NCI-H146 treated with DMSO at 0.1 percent for 48 hours (cell line): ENCODE results near the gene TINAGL1.
"Not testable (repeated sequence)": the region's sequence is repeated elsewhere in the genome, so short reads cannot be mapped to it uniquely, and the experiment has no call there.

ENCODE experiments used
- DNase-seq: peaks from one replicate; lab custom pipeline; 2025; ENCODE audit not compliant: unreplicated experiment; lab: John Stamatoyannopoulos, UW

The TINAGL1 gene

DNA sequence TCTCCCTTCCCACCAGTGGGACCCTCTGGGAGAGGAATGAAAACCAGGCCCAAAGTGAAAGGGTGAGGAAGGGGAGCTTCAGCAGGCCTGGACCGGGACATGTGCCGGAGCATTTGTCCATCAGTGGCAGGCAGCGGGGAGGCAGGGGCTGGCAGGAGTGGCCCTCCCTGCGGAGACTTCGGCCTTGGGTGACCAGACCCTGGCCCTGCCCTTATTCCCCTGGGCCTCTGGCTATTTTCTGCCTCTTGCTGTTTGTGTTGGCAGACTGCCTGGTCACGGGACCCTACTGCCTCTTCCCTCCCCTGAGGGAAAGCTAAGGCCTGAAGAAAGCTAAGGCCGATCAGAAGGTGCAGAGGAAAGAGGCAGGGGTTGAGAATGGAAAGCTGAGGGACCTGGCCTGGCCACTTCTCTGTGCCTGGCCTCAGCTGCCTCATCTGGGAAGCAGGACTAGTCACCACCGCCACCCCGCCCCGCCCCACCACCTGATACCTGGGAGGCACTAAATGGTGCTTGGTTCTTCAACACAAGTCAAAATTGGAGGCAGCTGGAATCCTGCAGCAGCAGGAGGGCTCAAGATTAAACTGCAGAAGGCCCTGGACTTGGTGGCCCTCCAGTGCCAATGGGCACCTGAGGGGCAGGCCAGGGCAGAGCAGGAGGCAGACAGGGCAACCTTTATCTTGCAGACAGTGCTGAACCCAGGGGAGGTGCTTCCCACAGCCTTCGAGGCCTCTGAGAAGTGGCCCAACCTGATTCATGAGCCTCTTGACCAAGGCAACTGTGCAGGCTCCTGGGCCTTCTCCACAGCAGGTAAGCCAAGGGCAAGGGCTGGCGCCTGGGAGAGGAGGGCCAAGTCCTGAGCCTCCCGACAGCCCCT lies 7.9 kb downstream of the TINAGL1 start:
- DNase-seq = peak; percentile 40

DNA sequence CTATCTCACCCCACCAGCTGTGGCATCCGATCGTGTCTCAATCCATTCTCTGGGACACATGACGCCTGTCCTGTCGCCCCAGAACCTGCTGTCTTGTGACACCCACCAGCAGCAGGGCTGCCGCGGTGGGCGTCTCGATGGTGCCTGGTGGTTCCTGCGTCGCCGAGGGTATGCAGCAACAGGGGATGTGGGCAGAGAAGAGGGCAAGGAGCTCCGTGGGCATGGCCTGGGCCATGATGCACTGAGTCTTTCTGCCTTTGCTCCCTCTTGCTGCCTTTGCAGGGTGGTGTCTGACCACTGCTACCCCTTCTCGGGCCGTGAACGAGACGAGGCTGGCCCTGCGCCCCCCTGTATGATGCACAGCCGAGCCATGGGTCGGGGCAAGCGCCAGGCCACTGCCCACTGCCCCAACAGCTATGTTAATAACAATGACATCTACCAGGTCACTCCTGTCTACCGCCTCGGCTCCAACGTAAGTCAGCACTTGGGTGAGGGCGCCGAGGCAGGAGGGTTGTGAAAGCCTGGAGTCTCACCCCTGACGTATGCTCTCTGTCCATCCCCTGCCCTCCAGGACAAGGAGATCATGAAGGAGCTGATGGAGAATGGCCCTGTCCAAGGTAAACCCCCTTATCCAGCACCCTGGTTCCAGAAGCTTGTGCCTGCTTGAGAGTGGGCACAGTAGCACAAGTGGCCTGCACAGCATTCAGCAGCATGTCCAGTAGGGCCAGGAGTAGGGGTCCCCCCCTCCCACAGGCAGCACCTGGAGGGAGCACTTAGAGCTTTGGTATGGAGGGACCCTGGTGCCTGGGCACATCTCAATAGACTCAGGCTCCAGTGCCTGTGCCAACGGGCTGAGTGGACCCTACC lies 8.8 kb downstream of the TINAGL1 start:
- no peak for DNase-seq

DNA sequence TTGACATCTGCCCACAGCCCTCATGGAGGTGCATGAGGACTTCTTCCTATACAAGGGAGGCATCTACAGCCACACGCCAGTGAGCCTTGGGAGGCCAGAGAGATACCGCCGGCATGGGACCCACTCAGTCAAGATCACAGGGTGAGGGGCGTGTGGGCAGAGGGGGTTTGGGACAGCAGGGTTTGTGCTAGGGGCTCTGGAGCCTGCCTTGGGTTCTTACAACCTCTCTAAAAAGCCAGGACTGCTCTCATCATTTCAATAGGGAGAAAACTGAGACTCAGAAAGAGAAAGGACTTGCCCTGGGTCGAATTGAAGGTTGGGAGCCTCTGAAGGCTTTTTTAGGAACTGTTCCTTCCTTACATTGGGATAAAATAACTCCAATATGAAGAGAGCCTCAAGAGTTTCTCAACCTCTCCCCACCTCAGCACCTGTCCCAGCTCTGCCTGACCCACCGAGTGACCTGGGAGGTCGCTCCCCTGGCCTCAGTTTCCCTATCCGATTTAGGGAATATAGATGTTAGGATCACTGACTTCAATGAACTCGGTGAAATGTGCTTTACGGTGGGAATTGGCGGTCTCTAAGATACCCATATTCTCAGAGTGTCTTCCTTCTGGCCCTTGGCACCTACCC lies 9.5 kb downstream of the TINAGL1 start:
- no peak for DNase-seq

DNA sequence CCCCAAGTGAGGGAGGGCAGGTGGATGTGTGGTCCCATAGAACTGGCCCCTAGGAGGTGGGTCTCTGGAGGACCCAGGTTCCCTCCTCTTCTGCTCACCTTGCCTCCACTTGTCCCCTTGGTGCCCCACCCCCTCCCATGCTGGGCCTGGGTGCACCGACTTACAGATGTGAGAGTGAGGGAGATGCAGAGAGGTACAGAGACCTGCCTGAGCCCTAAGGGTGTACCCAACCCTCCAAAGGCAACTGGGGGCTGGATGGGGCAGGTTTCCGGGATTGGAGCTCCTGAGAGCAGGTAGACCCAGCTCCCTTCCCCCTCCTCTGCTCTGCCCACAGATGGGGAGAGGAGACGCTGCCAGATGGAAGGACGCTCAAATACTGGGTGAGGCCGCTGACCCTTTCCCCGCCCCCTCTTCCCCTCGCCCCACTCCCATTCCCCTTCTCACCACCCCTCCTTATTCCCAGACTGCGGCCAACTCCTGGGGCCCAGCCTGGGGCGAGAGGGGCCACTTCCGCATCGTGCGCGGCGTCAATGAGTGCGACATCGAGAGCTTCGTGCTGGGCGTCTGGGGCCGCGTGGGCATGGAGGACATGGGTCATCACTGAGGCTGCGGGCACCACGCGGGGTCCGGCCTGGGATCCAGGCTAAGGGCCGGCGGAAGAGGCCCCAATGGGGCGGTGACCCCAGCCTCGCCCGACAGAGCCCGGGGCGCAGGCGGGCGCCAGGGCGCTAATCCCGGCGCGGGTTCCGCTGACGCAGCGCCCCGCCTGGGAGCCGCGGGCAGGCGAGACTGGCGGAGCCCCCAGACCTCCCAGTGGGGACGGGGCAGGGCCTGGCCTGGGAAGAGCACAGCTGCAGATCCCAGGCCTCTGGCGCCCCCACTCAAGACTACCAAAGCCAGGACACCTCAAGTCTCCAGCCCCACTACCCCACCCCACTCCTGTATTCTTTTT lies 10.3 kb downstream of the TINAGL1 start:
- no peak for DNase-seq

DNA sequence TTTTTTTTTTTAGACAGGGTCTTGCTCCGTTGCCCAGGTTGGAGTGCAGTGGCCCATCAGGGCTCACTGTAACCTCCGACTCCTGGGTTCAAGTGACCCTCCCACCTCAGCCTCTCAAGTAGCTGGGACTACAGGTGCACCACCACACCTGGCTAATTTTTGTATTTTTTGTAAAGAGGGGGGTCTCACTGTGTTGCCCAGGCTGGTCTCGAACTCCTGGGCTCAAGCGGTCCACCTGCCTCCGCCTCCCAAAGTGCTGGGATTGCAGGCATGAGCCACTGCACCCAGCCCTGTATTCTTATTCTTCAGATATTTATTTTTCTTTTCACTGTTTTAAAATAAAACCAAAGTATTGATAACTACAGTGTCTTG lies 11.0 kb downstream of the TINAGL1 start:
- DNase-seq = not testable (repeated sequence)

DNA sequence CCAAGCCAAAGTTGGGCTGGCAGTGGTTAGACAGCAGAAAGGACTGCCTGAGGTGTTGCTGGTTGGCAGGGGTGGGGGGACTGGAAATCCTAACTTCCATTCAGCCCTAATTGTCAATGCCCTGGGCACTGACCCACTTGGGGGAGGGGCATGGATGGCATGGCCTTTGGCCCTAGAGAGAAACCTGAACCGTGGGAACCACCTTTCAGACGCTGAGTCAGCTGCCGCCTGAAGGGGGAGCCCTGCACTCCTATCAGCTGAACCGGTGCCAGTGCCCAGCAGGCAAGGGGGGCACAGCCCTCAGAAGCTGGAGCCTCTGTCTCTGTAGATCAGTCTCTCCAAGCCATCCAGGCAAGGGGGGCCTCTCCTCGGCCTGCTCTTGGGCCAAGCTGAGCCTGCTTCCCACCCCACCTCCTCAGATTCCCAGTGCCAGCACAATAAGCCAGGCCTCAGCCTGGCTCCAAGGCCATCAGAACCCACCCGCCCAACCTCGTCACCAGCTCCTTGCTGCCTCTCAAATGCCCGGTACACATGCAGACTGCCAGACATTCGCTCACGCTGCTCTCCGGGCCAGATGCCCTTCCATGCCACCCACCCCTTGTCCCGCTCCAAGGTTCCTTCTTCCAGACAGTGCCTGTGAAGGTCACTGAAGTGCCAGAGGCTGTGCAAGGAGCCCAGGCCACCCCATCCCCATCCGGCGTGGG lies 11.6 kb downstream of the TINAGL1 start:
- DNase-seq = no peak

DNA sequence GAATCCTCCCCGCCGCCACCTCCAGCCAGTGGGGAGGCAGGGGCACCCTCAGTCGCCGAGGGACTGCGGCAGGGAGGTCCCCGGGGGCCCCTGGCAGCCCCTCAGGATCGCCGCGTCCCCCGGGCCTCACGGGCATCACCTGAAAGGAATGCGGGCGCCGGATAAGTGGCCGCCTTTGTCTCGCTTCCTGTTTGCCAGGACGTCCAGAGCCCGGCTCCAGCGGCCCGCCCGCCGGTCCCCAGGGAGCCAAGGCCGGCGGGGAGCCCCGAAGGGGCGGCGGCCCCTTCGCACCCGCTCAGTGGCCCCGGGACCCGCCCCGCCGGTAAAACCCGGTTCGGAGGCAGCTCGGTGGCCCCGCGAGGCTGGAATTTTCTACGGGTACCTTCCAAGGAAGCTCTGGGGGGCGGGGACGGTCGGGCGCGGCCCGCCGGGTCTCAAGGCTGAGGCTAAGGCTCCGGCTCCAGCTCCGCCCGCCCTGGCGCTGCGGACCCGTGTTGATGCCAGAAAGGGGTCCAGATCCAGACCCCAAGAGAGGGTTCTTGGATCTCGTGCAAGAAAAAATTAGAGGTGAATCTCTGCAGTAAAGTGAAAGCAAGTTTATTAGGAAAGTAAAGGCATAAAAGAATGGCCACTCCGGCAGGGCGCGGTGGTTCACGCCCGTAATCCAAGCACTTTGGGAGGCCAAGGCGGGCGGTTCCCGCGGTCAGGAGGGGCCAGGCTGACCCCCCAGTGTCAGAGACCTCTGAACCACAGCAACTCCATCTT lies 12.6 kb downstream of the TINAGL1 start:
- no peak for DNase-seq

DNA sequence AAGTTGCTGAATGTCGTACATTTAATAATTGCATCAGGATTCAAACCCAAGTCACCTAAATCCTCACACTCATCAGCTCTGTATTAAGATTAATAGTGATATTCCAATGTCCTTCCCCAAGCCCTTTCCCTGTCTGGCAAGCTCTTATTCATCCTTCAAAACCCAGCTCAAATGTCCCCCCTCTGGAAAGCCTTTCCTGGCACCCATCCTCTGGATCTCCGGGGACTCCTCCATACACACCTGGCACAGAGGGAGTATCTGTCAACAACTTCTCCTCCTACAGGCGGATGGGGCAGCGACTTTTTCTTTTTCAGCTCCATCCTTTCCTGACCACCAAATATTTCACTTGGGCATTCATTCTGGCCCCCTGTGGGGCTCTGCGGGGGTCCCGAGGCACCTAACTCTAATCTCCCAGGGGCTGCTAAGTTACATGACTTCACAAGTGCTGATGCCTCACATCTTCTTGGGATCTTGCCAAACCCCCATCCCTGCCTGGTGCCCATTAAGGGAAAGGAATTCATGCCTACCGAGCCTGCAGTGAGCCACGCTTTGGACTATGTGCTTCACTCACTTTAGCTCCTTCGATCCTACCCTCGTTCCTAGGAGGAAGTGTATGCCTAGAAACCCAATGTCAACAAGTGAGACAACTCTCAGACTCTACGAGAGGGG lies 15.2 kb downstream of the TINAGL1 start:
- no peak for DNase-seq

DNA sequence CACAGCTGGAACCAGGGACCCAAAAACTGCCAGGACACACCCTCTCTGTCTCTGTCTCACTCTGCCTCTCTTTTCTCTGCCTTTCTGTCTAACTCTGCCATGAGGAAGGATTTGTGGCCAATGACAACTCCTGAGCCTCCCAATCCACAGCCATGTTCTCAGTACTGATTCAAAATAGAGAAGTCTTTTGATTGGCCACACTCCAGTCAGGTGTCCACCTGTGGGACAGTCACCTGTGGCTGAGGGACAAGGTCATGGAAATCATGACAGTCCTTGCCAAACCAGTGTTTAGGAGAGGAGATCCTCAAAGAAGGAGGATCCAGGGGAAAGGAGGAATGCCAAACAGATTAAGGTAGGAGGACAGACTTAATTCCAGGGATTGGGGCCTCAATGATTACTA lies 15.8 kb downstream of the TINAGL1 start:
- DNase-seq = no peak

DNA sequence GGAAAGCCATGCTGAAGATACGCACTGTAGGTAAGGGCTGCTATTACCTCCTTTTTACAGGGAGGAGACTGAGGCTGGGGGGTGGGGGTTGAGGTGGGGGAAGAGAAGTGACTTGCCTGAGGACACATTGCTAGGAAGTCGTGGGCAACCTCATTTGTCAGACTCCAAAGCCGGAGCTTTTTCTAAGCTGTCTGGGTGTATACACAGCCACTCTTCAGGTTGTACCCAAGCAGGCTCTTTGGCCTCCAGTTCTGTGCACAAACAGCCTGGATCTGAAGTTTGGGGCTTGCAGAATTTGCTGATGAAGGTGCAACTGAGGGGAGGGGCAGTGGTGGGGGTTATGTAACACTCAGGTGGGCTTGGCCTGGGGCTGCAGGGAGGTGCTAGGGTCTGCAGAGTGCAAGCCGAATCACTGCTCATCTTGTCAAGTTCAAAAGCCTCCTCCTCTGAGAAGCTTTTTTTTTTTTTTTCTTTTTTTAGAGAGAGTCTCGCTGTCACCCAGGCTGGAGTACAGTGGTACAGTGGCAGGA lies 16.9 kb downstream of the TINAGL1 start:
- no peak for DNase-seq

DNA sequence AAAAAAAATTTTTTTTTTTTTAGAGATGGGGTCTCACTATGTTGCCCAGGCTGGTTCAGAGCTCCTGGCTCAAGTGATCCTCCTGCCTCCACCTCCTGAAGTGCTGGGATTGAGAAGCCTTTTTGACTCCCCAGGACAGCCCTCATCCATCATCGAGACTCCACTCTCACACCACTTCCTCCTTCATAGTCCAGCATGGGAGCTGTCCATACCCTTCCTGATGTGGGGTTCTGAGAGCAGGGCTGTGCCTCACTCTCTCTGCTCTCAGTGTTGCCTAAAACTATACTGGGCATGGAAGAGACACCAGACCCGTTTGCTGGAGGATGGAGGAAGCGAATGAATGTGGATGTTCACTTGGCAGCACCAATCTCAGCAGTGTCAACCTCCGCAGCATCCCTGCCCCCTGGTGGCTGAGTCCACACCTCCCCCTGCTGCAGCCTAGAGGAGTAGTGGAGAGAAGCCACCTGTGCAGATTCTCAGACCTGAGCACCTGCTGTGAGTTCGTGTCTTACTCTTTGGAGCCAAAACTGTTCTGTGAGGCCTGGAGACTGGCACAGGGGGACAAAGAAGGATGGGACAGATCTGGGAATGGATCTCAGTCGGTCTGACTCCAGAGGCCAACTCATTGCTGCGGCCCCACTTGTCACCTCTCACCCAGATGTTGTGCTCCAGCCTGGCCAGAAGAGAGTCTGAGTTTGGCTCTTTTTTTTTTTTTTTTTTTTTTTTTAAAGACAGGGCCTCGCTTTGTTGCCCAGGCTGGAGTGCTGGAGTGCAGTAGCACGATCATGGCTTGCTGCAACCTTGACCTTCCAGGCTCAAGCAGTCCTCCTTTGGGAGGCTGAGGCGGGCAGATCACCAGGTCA lies 17.7 kb downstream of the TINAGL1 start:
- DNase-seq = peak; percentile 17

DNA sequence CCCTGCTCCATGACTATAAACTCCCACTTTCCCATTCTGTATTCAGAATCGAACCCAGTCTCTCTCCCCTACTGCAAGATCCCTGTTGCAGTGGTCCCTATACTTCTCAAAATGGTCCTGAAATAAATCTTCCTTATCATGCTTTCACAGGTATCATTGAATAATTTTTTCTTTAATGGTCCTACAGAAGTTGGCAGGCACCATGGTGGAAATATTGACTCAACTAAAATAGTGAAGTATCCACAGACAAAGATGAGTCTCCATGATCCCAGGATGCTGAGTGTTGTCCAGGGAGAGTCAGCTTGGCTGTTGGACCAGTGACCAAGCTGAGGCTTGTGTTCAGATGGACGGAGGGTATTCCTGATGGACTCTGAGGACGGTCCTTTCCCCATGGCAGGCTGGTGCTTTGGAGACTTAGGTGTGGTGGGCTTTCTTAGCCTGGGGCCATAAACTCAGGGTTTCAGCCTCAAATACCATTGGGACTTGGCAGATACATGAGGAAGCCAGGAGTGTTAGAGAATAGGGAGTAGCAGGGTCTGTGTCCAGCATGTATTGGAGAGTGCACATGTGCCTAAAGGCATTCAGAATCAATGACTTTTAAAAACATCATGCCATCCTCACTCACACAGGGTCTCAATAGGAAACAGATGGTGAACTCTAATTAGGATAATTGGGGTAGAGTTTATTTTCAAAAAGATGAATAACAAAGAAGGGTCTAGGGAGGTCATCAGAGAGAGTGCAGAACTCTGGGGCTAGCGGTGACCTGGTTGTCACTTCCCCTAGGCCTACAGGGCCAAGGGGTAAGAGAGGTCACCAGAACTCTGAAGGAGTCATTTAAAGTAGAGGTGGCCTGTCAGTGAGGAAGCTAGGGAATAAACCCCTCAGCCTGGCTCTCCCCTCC lies 19.8 kb downstream of the TINAGL1 start:
- no peak for DNase-seq

DNA sequence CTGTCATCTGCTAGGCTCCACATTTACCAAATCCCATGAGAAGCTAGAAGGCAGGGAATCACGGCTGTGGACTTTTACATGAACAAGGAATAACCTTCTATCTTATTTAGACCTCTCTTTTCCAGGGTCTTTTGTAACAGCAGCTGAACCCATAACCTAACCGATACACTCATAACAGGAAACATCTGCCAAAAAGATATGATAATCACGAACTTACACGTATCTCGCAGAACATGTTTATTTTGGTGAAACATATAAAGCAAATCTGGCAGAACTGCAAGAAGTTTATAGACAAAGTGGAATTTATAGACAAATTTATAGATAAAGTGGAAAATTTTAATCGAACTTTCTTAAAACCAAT lies 20.4 kb downstream of the TINAGL1 start:
- DNase-seq = no peak

DNA sequence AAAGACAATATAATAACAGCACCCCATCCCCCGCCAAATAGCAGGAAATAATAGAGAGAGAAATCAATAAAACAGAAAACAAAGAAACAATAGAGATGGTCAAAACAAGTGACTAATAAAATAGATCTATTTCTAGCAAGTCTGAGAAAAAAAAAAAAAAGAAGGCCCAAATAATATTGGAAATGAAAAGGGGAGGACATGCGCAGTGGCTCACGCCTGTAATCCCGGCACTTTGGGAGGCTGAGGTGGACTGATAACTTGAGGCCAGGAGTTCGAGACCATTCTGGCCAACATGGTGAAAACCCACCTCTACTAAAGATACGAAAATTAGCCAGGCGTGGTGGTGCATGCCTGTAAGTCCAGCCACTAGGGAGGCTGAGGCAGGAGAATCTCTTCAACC lies 22.7 kb downstream of the TINAGL1 start:
- no peak for DNase-seq

DNA sequence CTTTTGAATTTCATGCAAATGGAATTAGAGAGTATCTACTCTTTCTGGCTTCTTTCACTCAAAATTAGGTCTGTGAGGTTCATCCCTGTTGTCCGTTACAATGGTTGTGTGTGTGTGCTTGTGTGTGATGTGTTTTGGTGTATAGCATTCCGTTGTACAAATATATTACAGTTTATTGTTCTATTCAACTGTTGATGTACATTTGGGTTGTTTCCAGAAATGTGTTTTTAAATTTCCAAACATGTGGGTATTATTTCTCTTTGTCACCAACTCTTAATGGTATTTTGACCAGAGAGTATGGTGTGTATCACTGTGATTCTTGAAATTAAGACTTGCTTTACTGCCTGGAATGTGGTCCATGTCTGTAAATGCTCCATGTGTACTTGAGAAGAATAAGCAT lies 24.3 kb downstream of the TINAGL1 start:
- no peak for DNase-seq

DNA sequence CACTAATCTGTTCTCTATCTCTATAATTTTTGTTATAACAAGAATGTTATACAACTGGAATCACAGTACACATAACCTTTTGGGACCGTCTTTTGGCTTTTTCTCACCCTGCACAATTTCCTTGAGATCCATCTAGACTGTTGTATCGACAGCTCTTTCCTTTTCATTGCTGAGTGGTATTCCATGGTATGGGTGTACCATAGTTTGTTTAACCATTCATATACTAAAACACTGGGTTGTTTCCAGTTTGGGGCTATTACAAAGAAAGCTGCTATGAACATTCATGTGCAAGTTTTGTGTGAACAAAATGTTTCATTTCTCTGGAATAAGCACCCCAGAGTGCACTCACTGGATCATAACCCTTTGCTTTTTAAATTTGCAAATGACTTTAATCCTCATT lies 25.8 kb downstream of the TINAGL1 start:
- no peak for DNase-seq
